GM15510 (cell line): ENCODE results near the gene EPAS1.

Experiments
- POLR2A ChIP-seq: IDR thresholded peaks from 3 replicates; pipeline ENCODE4 v1.6.1; 2011; ENCODE audit warnings: borderline replicate concordance; ENCODE audit not compliant: insufficient read length; ENCODE audit errors: extremely low read depth

The EPAS1 gene

DNA sequence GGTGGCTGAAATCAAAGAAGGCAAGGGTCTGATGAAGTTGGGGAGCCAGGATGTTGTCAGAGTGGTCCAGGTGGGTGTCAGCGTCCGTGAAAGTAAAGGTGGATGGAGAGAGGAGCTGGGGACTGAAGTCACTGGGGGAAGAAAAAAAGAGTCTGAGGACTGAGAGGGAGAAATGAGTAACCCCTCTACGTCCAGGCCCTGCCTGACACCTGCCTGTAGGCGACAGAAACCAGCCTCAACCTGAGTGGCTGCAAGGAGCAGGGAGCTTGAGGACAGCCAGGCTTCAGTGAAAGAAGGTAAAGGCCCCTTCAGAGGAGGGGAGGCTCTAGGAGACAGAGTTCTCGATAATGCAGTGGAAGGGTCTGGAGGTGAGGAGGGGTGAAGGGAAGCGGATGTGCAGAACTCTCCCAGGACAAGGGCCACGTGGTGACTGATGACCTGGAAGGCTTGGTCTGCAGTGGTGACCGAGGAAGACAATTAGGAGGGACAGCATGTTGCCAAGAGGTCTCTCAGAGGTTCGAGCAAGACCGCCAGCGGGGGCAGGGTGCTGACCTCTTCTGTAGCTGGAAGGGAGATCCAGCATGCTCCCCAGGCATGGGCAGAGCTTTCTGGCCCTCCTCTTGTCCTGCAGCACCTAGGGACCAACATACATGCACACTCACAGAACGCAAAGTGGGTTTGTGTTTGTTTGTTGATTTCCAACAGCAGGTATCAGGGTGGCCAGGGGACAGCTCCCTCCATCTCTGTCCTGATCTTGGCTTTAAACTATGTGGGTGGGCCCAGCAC, 95.5 kb downstream of the EPAS1 start:
- no peak for TF ChIP-seq POLR2A

DNA sequence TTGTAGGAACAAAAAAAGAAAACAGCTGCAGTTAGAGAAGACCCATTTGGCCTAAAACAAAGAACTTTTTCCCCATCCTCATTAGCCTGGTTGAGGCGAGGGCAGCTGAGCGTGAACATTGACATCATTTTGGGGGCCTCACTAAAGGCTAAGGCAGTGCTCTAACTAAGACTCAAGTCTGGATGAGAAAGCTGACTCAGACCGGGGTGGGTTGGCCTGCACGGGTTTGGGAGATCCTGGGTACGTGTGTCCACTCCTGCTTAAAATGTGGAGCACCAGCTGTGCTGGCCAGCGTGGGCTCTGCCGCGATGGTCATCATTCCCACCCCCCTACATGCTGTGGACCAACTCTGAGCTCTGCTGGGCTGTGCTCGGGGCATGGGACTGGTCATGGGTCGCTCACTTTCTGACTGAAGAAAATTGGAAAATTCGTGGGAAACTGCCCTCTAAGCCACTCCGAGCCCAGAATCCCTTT, 96.2 kb downstream of the EPAS1 start:
- TF ChIP-seq POLR2A, result no peak

DNA sequence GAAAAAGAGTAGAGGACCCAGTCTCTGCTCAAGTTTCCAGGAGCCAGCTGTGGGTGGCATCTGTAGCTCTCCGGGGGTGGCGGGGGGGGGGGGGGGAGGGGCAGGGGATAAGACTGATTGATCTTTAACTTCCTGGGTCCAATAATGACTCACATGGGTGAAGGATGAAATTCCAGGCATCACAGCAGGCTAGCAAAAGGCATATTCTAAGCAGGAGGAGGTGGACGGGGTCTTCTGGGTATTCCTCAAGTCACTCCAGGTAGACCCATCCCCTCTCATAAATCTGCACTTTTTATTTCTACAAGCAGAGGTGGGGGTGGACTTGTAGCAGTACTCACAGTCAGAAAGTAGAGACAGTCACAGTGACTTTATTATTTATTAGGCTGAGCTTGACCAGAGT, 96.7 kb downstream of the EPAS1 start:
- TF ChIP-seq POLR2A, result no peak

DNA sequence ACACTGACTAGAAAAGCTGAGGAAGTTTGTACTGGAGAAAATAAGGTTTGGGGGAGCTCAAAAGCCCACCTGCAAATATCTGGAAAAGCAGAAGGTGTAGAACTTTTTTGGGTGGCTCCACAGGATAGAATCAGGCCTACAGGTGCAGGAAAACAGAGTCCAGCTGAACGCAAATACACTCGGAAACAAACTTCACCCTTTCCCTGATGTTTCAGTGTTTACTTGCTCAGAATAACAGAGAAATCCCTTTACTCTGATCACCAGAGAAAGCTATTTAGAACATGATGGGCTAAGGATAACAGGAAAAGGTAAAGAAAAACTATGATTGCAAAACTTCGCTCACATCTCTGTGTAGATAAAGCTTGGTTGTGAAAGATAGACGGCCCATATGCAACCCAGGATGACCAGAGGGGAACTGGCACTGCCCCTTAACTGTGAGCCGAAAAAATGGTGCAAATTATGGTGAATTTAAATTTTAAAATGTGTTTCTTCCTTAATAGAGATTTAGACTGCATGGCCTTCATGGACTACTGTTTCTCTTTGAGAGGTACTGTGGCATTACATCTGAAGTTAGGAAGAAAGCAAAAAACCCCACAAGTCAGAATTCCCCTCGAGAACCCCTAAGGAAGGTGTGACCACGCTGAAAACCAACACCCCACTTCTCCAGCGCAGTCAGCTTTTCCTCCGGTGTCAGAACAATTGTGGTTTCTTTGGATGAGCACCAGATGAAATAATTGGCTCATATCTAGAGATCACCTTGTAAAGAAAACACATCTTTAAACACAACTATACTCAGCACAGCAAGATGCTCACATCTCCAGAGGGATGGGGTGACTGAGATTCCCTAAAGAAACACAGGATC, 97.7 kb downstream of the EPAS1 start:
- no peak for TF ChIP-seq POLR2A

DNA sequence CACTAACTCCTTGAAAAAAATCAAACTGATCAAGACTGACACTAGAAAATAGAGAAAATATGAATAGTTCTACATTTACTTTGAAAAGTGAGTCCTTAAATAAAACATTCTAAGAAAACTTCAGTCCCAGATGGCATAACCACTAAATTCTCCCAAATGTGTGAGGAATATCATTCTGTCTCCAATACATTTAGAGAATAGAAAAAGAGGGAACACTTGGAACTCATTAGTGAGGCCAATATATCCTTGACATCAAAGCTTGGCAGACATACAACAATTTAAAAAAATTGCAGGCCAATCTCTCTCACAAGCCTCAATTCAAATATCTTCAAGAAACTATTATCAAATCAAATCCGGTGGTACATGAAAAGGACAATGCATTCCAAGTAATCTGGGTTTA, 102.8 kb downstream of the EPAS1 start:
- TF ChIP-seq POLR2A, result no peak

DNA sequence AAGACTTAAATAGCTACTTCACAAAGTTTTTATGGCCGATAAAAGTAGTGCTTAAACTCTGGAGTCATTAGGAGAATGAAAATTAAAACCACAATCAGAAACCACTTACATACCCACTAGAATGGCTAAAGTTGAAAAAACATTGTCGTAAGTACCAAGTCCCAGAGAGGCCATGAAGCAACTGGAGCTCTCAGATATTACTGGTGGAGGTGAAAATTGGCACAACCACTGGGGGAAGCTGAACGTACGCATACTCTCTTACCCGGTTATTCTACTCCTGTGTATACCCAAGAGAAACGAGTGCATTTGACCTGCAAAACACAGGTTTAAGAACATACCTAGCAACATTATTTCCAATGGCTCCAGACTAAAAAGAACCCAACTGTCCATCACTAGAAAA, 105.7 kb downstream of the EPAS1 start:
- TF ChIP-seq POLR2A, result no peak

DNA sequence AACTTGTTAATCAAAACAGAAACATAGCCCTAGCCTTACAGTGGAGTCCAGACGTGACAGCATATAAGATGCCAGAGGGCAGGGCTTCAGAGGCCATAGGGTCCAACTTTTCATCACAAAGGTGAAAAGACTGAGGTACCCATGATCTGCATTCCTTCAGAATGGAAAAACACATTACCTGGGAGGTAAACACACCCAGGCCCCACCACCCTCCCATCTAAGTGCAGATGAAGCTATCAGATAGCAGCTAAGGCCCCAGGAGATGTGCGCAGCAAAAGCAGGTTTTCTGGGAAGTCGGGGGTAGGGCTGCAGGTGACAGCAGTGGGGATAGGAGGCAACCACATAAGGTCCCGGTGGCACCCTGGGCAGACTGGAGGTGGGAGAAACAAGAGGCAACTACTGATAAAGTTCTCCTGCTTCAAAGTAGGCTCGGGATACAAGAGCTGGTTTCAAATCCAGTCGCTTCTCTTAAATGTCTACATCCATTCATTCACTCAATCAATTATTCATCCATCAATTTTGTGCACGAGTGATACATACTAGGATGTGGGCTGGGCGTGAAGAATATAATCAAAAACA, 107.1 kb downstream of the EPAS1 start:
- TF ChIP-seq POLR2A, result no peak

DNA sequence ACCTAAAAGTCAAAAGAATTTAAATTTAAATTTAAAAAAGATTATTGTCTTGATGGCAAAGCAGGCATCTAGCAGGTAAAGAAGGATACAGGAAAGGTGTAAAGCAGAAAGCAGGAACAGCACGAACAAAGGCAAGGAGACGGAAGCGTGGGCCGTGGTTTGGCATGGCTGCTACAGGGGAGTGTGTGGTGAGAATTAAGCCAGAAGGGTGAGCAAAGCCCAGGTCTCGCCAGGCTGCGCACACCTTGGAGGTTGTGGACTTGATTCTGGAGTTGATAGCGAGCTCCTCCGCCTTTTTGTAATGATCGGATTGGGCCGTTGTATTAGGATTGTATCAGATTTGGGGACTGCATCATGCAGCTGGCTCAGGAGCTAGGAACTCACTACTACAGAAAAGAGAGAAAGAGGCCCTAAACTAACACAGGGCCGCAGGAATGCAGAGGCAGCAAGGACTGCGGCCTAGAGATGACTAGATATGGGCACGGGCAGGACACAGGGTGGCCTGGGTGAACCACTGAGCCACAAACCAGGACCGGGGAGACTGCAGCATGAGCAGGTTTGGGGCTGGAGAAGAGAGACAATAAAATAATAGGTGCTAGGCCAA, 110.7 kb downstream of the EPAS1 start:
- no peak for TF ChIP-seq POLR2A

DNA sequence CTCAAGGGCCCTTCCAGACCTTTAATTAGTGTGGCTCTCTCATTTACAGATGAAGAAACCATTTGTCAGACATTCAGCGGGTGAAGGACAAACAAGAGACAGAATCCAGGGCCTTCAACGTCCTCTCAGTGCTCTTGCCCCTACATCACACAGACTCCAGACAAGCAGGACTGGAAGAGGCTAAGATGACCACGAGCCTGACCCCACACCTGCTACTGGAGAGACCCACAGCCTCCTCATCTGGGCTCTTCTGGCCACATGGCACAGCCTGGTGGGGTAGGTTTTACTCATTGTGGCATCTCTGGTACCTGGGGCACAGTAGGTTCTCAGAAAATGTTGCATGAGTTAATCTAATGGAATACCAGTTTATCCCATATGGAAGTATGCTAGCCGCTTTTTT, 112.5 kb downstream of the EPAS1 start:
- TF ChIP-seq POLR2A, result no peak

DNA sequence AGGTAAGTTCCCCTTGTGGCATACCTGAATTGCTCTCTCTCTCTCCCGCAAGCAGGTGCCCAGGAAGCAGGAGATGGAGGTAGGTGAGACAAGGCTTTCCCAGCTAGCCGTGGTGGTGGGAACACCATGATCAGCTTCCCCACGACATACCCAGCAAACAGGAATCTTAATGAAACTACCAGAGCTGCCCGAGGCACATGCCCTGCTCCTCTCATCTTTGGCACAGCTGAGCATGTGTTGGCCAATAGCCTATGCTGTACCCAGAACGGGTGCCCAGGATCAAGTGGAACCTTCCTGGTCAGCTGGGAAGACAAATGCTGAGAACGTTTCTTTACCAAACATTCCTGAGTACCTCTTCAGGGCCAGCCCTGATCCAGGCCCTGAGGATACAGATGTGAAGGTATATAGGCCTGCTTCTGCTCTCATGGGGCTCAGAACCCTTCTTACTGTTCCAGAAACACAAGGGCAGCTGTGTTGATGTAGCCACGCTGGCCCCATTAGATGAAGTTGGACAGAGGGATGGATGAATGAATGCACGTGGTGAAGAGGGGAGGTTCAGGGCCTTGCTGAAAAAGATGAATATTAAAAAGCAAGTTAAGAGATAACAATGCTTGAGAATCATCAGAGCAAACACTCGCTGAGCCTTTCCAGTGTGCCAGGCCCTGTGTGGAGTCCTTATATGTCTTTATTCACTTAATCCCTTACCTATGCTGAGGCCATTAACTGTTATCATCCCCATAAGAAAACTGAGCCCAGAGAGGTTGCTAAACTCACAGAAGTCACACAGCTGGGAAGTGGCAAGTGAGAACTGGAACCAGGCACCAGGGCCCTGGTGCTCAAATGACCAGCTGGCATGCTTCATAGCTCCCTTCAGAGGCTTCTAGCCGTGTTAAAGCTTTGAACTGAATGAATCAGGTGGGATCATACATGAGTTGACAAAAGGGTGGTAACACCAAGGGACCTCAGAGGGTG, 113.4 kb downstream of the EPAS1 start:
- TF ChIP-seq POLR2A, result no peak

DNA sequence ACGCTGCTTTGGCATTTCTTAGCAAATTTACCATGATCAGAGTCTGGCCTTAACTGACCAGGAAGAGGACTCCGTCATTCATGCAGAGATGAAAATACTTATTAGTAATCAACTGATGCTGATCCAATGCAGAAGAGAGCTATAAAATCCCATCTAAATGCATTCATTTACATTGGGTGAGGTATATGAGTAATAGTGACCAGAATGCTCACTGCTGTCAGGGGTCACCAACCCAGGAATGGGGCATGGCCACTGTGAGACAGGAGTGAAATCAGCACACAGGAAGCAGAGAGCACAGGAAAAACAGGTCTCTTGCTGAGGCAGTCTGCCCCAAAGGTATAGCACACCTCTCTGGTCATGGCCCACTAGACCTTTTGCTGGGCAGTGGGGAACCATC, 114.0 kb downstream of the EPAS1 start:
- TF ChIP-seq POLR2A, result no peak

DNA sequence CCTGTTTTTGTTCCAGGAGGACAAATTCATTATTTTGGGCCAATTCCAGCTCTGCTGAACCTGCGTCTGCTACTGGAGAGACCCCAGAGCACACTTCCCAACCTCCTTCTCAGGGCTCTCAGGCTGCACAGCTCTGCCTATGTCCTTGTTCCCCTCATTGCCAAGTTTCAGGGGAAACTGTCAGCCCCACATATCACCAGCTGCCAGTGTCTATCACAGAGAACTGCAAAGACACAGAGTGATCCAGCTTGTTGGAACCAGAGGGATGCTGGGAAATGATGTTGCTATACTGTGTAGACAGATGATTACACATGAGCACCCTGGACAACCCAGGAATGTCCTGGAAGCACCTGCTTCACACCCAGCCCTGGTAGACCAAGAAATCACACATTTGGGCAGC, 114.8 kb downstream of the EPAS1 start:
- TF ChIP-seq POLR2A, result no peak

DNA sequence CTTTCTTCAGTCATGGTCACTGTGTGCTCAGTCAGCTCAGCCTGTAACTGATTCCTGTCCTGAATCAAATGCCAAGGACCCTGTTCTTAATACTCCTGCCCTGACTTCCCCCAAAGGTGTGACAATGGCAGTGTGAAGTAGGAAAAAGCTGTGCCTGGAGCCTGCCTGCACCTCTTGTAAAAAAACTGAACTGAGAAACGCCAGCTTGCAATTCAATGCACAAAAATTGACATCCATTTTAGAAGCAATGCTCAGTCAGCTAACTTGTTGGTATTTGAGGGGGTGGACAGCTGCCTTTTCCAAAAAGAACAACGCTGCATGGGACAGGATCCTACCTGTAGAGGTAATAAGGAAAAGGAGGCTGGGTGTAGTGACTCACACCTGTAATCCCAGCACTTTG, 115.9 kb downstream of the EPAS1 start:
- TF ChIP-seq POLR2A, result no peak

DNA sequence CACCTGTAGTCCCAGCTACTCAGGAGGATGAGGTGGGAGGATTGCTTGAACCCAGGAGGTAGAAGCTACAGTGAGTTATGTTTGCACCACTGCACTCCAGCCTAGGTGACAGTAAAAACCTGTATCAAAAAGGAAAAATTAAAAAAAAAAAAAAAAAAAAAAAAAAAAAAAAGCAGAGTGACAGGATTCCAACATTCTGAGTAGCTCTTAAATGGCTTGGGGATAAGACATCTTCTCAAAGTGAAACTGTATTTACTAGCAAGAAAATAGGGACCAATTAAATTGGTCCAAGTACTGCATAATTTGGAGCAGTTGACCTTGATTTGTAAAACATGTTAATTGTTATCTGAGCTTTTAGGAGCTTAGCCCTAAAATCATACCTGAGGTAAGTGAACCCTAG, 116.4 kb downstream of the EPAS1 start:
- no peak for TF ChIP-seq POLR2A
